DOHH2 (cell line): ENCODE measurements around the gene PSPH.

Experiments used
- H3F3A ChIP-seq: fragments of 200-600 bp; sonication (generic), shearing (Covaris generic); 2 replicates; pipeline ENCODE4 v1.6.0; 2016; ENCODE audit warnings: antibody characterized with exemption, mild to moderate bottlenecking; ENCODE audit not compliant: control insufficient read depth, insufficient read depth
- H3K27ac ChIP-seq: fragments of 200-600 bp; sonication (generic); 2 replicates; pipeline ENCODE4 v1.5.1; 2014; ENCODE audit warnings: low read depth, mild to moderate bottlenecking, low read length, moderate library complexity
- H3K27me3 ChIP-seq: fragments of 200-600 bp; sonication (generic); 2 replicates; pipeline ENCODE4 v1.6.1; 2014; ENCODE audit warnings: mild to moderate bottlenecking, low read length, mixed read lengths; ENCODE audit not compliant: control insufficient read depth
- H3K36me3 ChIP-seq: fragments of 200-600 bp; sonication (generic); 2 replicates; pipeline ENCODE4 v1.6.1; 2014; ENCODE audit warnings: mild to moderate bottlenecking, low read length, moderate library complexity, mixed read lengths; ENCODE audit not compliant: control insufficient read depth
- H3K4me1 ChIP-seq: fragments of 200-600 bp; sonication (generic); 2 replicates; pipeline ENCODE4 v1.6.1; 2014; ENCODE audit warnings: mild to moderate bottlenecking, low read length, mixed read lengths; ENCODE audit not compliant: control insufficient read depth
- H3K4me2 ChIP-seq: fragments of 200-600 bp; sonication (generic); 2 replicates; pipeline ENCODE4 v1.6.0; 2014; ENCODE audit warnings: mild to moderate bottlenecking, low read length, moderate library complexity
- H3K4me3 ChIP-seq: fragments of 200-600 bp; sonication (generic); 2 replicates; pipeline ENCODE4 v1.5.1; 2014; ENCODE audit warnings: mild to moderate bottlenecking, low read length, mixed read lengths
- H3K79me2 ChIP-seq: fragments of 200-600 bp; sonication (generic); 2 replicates; pipeline ENCODE4 v1.6.1; 2014; ENCODE audit warnings: mild to moderate bottlenecking, low read length, mixed read lengths; ENCODE audit not compliant: control insufficient read depth
- H3K9me2 ChIP-seq: fragments of 200-600 bp; sonication (generic); replicated peaks from 2 replicates; pipeline ENCODE4 v1.6.1; 2014; ENCODE audit warnings: mild to moderate bottlenecking, low read length, mixed read lengths; ENCODE audit not compliant: control insufficient read depth
- H3K9me3 ChIP-seq: fragments of 200-600 bp; sonication (generic); 2 replicates; pipeline ENCODE4 v1.6.1; 2014; ENCODE audit warnings: antibody characterized with exemption, low read length, mixed read lengths; ENCODE audit not compliant: control insufficient read depth, insufficient read depth
- H4K20me1 ChIP-seq: fragments of 200-600 bp; sonication (generic); 2 replicates; pipeline ENCODE4 v1.6.0; 2014; ENCODE audit warnings: low read depth, mild to moderate bottlenecking, antibody characterized with exemption, low read length, moderate library complexity; ENCODE audit not compliant: control insufficient read depth, insufficient read depth
- EZH2phosphoT487 ChIP-seq: fragments of 200-600 bp; sonication (generic); IDR thresholded peaks from 2 replicates; pipeline ENCODE4 v1.6.1; 2017; ENCODE audit warnings: borderline replicate concordance, mild to moderate bottlenecking, antibody characterized with exemption, low read length, moderate library complexity, mixed read lengths
- TF ChIP-seq, protein P1 (sequence below): fragments of 200-600 bp; sonication (generic); IDR thresholded peaks from one replicate; pipeline ENCODE4 v1.5.1; 2014; ENCODE audit warnings: antibody characterized with exemption, mild to moderate bottlenecking, low read depth, low read length; ENCODE audit not compliant: poor library complexity, severe bottlenecking

Gene PSPH

GRCh38 chr7:55980266-55980665 lies 71.0 kb downstream of the PSPH start:
- peaks cover 71% of the 10 kb centered on the region for H3K36me3 ChIP-seq
- peaks cover 13% of the 10 kb centered on the region for H3K79me2 ChIP-seq

DNA sequence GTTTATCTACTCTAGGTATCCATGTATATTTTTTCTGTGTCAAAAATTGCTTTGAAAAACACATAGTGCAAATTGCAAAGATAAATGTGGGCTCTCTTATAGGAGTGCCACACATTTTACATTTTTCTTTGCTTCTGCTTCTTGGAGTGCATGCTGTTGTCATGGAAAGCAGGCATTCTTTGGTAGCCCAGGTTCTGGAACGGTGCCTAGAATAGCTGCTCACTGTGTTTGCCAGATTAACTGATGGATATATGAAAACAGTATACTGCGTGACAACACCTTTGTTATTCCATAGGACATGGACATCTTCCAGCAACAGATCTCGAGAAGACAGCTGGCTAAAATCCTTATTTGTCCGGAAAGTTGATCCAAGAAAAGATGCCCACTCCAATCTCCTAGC lies 73.4 kb downstream of the PSPH start:
- no peak overlapping the region for H3K4me3 ChIP-seq
- no peaks in the 10 kb centered on the region for H3K4me1 ChIP-seq
- no peak for TF ChIP-seq EZH2phosphoT487
- TF ChIP-seq, protein P1, sequence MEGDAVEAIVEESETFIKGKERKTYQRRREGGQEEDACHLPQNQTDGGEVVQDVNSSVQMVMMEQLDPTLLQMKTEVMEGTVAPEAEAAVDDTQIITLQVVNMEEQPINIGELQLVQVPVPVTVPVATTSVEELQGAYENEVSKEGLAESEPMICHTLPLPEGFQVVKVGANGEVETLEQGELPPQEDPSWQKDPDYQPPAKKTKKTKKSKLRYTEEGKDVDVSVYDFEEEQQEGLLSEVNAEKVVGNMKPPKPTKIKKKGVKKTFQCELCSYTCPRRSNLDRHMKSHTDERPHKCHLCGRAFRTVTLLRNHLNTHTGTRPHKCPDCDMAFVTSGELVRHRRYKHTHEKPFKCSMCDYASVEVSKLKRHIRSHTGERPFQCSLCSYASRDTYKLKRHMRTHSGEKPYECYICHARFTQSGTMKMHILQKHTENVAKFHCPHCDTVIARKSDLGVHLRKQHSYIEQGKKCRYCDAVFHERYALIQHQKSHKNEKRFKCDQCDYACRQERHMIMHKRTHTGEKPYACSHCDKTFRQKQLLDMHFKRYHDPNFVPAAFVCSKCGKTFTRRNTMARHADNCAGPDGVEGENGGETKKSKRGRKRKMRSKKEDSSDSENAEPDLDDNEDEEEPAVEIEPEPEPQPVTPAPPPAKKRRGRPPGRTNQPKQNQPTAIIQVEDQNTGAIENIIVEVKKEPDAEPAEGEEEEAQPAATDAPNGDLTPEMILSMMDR: no peak
- H3K36me3 ChIP-seq: peaks cover 51% of the 10 kb centered on the region
- H4K20me1 ChIP-seq: 0 out of 2 replicates have a peak, but pooled peaks cover 4% of the 10 kb centered on the region
- H3K27ac ChIP-seq: no peak overlapping the region
- H3K79me2 ChIP-seq: peaks cover 28% of the 10 kb centered on the region
- H3F3A ChIP-seq: no peaks in the 10 kb centered on the region
- H3K9me3 ChIP-seq: no peaks in the 10 kb centered on the region
- H3K9me2 ChIP-seq: no peaks in the 10 kb centered on the region
- no peaks in the 10 kb centered on the region for H3K27me3 ChIP-seq
- no peak overlapping the region for H3K4me2 ChIP-seq

More at GRCh38 chr7:55980266-55980665, 71.0 kb downstream of the PSPH start:
- Histone ChIP-seq H3K27ac (no peak overlapping the region), H3K9me3 (no peaks in the 10 kb centered on the region), H4K20me1 (0 out of 2 replicates have a peak, but pooled peaks cover 4% of the 10 kb centered on the region), H3K4me3 (no peak overlapping the region), H3K4me2 (no peak overlapping the region), H3F3A (no peaks in the 10 kb centered on the region), H3K9me2 (no peaks in the 10 kb centered on the region), H3K4me1 (no peaks in the 10 kb centered on the region), H3K27me3 (no peaks in the 10 kb centered on the region)
- TF ChIP-seq, protein P1: no peak
- TF ChIP-seq EZH2phosphoT487: no peak

DNA sequence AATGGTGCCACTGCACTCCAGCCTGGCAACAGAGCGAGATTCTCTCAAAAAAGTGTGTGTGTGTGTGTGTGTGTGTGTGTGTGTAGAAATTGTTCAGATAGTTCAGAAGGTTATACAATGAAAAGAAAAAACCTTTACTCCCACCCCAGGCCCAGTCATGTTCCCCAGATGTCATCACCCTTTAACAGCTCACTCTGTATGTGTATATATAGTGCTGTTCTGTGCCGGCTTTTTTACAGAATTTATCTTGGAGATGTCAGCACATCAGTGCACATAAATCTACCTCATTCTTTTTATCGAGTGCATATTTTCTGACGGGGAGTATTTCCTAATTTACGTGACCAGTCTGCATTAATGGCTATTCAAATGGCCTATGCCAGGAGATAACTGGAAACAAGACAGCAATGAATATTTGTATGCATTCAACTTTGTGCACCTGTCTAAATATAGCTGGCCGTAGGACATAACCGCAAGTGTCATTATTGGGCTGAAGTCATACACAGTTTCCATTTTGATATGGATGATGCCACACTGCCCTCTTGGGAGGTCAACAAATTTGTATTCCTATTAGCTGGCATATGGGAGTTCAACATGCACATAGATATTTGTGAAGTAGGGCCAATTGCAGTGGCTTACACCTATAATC lies 75.1 kb downstream of the PSPH start:
- H4K20me1 ChIP-seq: 0 out of 2 replicates have a peak, but pooled peaks cover 7% of the 10 kb centered on the region

More for the DNA sequence above, 75.1 kb downstream of the PSPH start:
- H3K36me3 ChIP-seq: peaks cover 38% of the 10 kb centered on the region
- no peaks in the 10 kb centered on the region for H3K9me3 ChIP-seq
- no peaks in the 10 kb centered on the region for H3K9me2 ChIP-seq
- no peaks in the 10 kb centered on the region for H3F3A ChIP-seq
- no peaks in the 10 kb centered on the region for H3K27me3 ChIP-seq
- TF ChIP-seq, protein P1: no peak
- TF ChIP-seq EZH2phosphoT487: no peak
- H3K27ac ChIP-seq: no peak overlapping the region
- no peak overlapping the region for H3K4me3 ChIP-seq
- H3K4me1 ChIP-seq: no peaks in the 10 kb centered on the region
- peaks cover 44% of the 10 kb centered on the region for H3K79me2 ChIP-seq
- no peak overlapping the region for H3K4me2 ChIP-seq
